Naive thymus-derived CD4-positive, alpha-beta T cell (primary cell): Measurements from ENCODE around the gene COX17. TPM values are rescaled to one million over a fixed set of nuclear protein-coding genes. Genes with fewer than 3 reads are reported as not detected.

Experiments
- ATAC-seq: fragments of 150-1000 bp; cut with Tn5 transposase; 2 replicates; pipeline ENCODE4 v1.10.0; 2021; ENCODE audit warnings: mild to moderate bottlenecking, moderate library complexity
- CTCF ChIA-PET: fragments of 350-600 bp; sonication (Branson Sonifier 250); formaldehyde crosslinking; loops from one replicate; lab custom pipeline; 2021; ENCODE audit warnings: antibody characterized with exemption; lab: Charles Lee
- POLR2A ChIA-PET: fragments of 350-600 bp; sonication (Branson Sonifier 250); formaldehyde crosslinking; loops from one replicate; lab custom pipeline; 2021; ENCODE audit warnings: antibody characterized with exemption, inconsistent platforms; lab: Charles Lee
- DNase-seq, 9 donors: peaks; one replicate each; pipeline versions ENCODE4 v3.0.0 to v3.0.0-alpha.2; 2020 to 2022; ENCODE audit warnings: mixed read lengths in 1 of 9
- H3K27ac ChIP-seq: one replicate; pipeline ENCODE4 v1.7.0; 2013; ENCODE audit warnings: mild to moderate bottlenecking, low read depth, low read length, moderate library complexity
- H3K27me3 ChIP-seq, 2 donors: one replicate each; pipeline ENCODE4 v1.7.0; 2013; ENCODE audit warnings: low read length in 2 of 2, mild to moderate bottlenecking in 2 of 2, moderate library complexity in 2 of 2; ENCODE audit not compliant: control insufficient read depth in 2 of 2, insufficient read depth in 2 of 2
- H3K36me3 ChIP-seq, 3 experiments: 1 replicate in 2 of 3; 2 replicates in 1 of 3; pipeline ENCODE4 v1.7.0; 2013; ENCODE audit warnings: low read length in 3 of 3, mild to moderate bottlenecking in 3 of 3, moderate library complexity in 1 of 3; ENCODE audit not compliant: insufficient read depth in 3 of 3, control insufficient read depth in 2 of 3
- H3K4me1 ChIP-seq, 2 donors: one replicate each; pipeline ENCODE4 v1.7.0; 2013; ENCODE audit warnings: low read length in 2 of 2, mild to moderate bottlenecking in 2 of 2, moderate library complexity in 1 of 2; ENCODE audit not compliant: control insufficient read depth in 2 of 2, insufficient read depth in 2 of 2
- H3K4me3 ChIP-seq: 2 replicates; pipeline ENCODE4 v1.7.0; 2013; ENCODE audit warnings: mild to moderate bottlenecking, low read length
- H3K9me3 ChIP-seq, 3 experiments: 1 replicate in 2 of 3; 2 replicates in 1 of 3; pipeline ENCODE4 v1.7.0; 2013; ENCODE audit warnings: low read length in 3 of 3; ENCODE audit not compliant: control insufficient read depth in 2 of 3
- H3K27ac Mint-ChIP-seq, 9 donors: one replicate each; pipeline ENCODE4 v1.8.0; 2020 to 2022; ENCODE audit warnings: mixed read lengths in 9 of 9, mild to moderate bottlenecking in 8 of 9, moderate library complexity in 5 of 9, inconsistent platforms in 2 of 9
- H3K27me3 Mint-ChIP-seq, 5 donors: one replicate each; pipeline ENCODE4 v1.8.0; 2021 to 2022; ENCODE audit warnings: mixed read lengths in 5 of 5, mild to moderate bottlenecking in 1 of 5
- H3K36me3 Mint-ChIP-seq, 5 donors: one replicate each; pipeline ENCODE4 v1.8.0; 2020 to 2022; ENCODE audit warnings: mixed read lengths in 5 of 5, mild to moderate bottlenecking in 3 of 5, inconsistent platforms in 1 of 5
- H3K4me1 Mint-ChIP-seq, 7 donors: one replicate each; pipeline ENCODE4 v1.8.0; 2020 to 2022; ENCODE audit warnings: mixed read lengths in 7 of 7, mild to moderate bottlenecking in 3 of 7, inconsistent platforms in 1 of 7
- H3K4me3 Mint-ChIP-seq, 10 donors: one replicate each; pipeline ENCODE4 v1.8.0; 2020 to 2022; ENCODE audit warnings: mild to moderate bottlenecking in 10 of 10, mixed read lengths in 10 of 10, moderate library complexity in 6 of 10, inconsistent platforms in 2 of 10
- H3K9me3 Mint-ChIP-seq, 11 donors: one replicate each; pipeline ENCODE4 v1.8.0; 2020 to 2022; ENCODE audit warnings: mixed read lengths in 11 of 11, mild to moderate bottlenecking in 4 of 11, inconsistent platforms in 1 of 11, moderate library complexity in 1 of 11
- intact Hi-C, 2 donors: fragments of 100-400 bp; cut with micrococcal nuclease; formaldehyde crosslinking; loops; one replicate each; pipeline ENCODE4 v1.15.1; 2023
- polyA plus RNA-seq, 2 donors: library from polyadenylated mRNA; unstranded; fragments of 300-500 nt; fragmentation: Illumina TruSeq; gene quantifications; one replicate each; pipeline ENCODE4 v1.2.3, GENCODE V29; 2021
- total RNA-seq, 6 experiments: library from RNA in 5 of 6; stranded (reverse) in 5 of 6; gene quantifications; 1 replicate in 5 of 6; 2 replicates in 1 of 6; pipeline ENCODE4 v1.2.3 and lab custom pipeline; 2021 to 2026

The COX17 gene
- total and polyA plus RNA-seq, 7 experiments from 2014 or later = 25.6 to 60.8 (median 35.3) TPM

GRCh38 chr3:119643528-119643927 is 33.7 kb downstream of the COX17 start:
- no peak overlapping the region for H3K4me3 Mint-ChIP-seq
- Histone ChIP-seq H3K27ac (no peak overlapping the region), H3K27me3 (no peaks in the 10 kb centered on the region), H3K36me3 (peaks cover 0 to 23% (median 0%) of the 10 kb centered on the region in 3 experiments), H3K4me1 (no peaks in the 10 kb centered on the region), H3K4me3 (no peak overlapping the region), H3K9me3 (no peaks in the 10 kb centered on the region)
- POLR2A ChIA-PET = no interaction called here
- DNase-seq = no peak
- peaks cover 0 to 26% (median 0%) of the 10 kb centered on the region in 7 donors for H3K4me1 Mint-ChIP-seq
- H3K36me3 Mint-ChIP-seq = peaks cover 14 to 67% (median 38%) of the 10 kb centered on the region in 5 donors
- H3K27ac Mint-ChIP-seq = no peak overlapping the region
- intact Hi-C loops = no loop called here
- no peaks in the 10 kb centered on the region for H3K27me3 Mint-ChIP-seq
- ATAC-seq = no peak
- CTCF ChIA-PET = no interaction called here
- H3K9me3 Mint-ChIP-seq = peaks cover 0 to 5% (median 0%) of the 10 kb centered on the region in 11 donors

- Mint-ChIP-seq H3K27ac (no peak overlapping the region), H3K27me3 (no peaks in the 10 kb centered on the region), H3K4me1 (peaks cover 0 to 33% (median 0%) of the 10 kb centered on the region in 7 donors), H3K4me3 (no peak overlapping the region), H3K36me3 (peaks cover 9 to 62% (median 37%) of the 10 kb centered on the region in 5 donors), H3K9me3 (peaks cover 0 to 5% (median 0%) of the 10 kb centered on the region in 11 donors)
- no peak overlapping the region for H3K4me3 ChIP-seq
- H3K36me3 ChIP-seq = peaks cover 0 to 17% (median 0%) of the 10 kb centered on the region in 3 experiments
- ATAC-seq (no peak), DNase-seq (no peak)
- no peak overlapping the region for H3K27ac ChIP-seq
- H3K9me3 ChIP-seq = no peaks in the 10 kb centered on the region
- intact Hi-C loops = no loop called here
- no peaks in the 10 kb centered on the region for H3K27me3 ChIP-seq
- no peaks in the 10 kb centered on the region for H3K4me1 ChIP-seq
- ChIA-PET CTCF (no interaction called here), POLR2A (interaction anchor here (1.0 kb wide), 1 partner anchor 452 kb away, joined by 6 read pairs; no protein-coding TSS in a partner anchor)
Observed at GRCh38 chr3:119642746-119643473, 34.3 kb downstream of the COX17 start.

- H3K27ac ChIP-seq = no peak overlapping the region
- H3K4me3 ChIP-seq = no peak overlapping the region
- Mint-ChIP-seq H3K27me3 (no peaks in the 10 kb centered on the region), H3K27ac (no peak overlapping the region), H3K4me1 (peaks cover 0 to 43% (median 0%) of the 10 kb centered on the region in 7 donors), H3K36me3 (peaks cover 6 to 55% (median 23%) of the 10 kb centered on the region in 5 donors), H3K9me3 (peaks cover 0 to 5% (median 0%) of the 10 kb centered on the region in 11 donors), H3K4me3 (no peak overlapping the region)
- intact Hi-C loops = no loop called here
- no peaks in the 10 kb centered on the region for H3K9me3 ChIP-seq
- H3K27me3 ChIP-seq = no peaks in the 10 kb centered on the region
- no peak for DNase-seq
- CTCF ChIA-PET = interaction anchor here (0.6 kb wide), 1 partner anchor 20 kb away, joined by 3 read pairs; no protein-coding TSS in a partner anchor
- ATAC-seq = no peak
- POLR2A ChIA-PET = no interaction called here
- peaks cover 0 to 6% (median 0%) of the 10 kb centered on the region in 3 experiments for H3K36me3 ChIP-seq
- no peaks in the 10 kb centered on the region for H3K4me1 ChIP-seq
Observed at GRCh38 chr3:119641416-119641815, 35.8 kb downstream of the COX17 start.

GRCh38 chr3:119639494-119640350 is 37.5 kb downstream of the COX17 start:
- Histone ChIP-seq H3K4me1 (no peaks in the 10 kb centered on the region), H3K27me3 (no peaks in the 10 kb centered on the region), H3K27ac (no peak overlapping the region), H3K9me3 (no peaks in the 10 kb centered on the region), H3K4me3 (no peak overlapping the region), H3K36me3 (peaks cover 0 to 6% (median 0%) of the 10 kb centered on the region in 3 experiments)
- peak overlapping the region in 1 of 9 donors; percentile 88 for H3K27ac Mint-ChIP-seq
- peaks cover 0 to 5% (median 0%) of the 10 kb centered on the region in 11 donors for H3K9me3 Mint-ChIP-seq
- ChIA-PET POLR2A (no interaction called here), CTCF (no interaction called here)
- DNase-seq (no peak), ATAC-seq (no peak)
- H3K27me3 Mint-ChIP-seq = no peaks in the 10 kb centered on the region
- peaks cover 0 to 48% (median 0%) of the 10 kb centered on the region in 7 donors for H3K4me1 Mint-ChIP-seq
- H3K4me3 Mint-ChIP-seq = no peak overlapping the region
- peaks cover 0 to 55% (median 16%) of the 10 kb centered on the region in 5 donors for H3K36me3 Mint-ChIP-seq
- intact Hi-C loops = loop anchor here in 1 of 2 donors (1.0 to 2.0 kb wide), 7 partner anchors 38 to 455 kb away; partner anchors contain the start of genes CFAP91, COX17, GSK3B and TIMMDC1

- Mint-ChIP-seq H3K4me1 (peaks cover 0 to 43% (median 0%) of the 10 kb centered on the region in 7 donors), H3K9me3 (peaks cover 0 to 5% (median 0%) of the 10 kb centered on the region in 11 donors), H3K27ac (peak overlapping the region in 1 of 9 donors; percentile 88), H3K4me3 (peak overlapping the region in 1 of 10 donors; percentile 59), H3K27me3 (no peaks in the 10 kb centered on the region), H3K36me3 (peaks cover 0 to 41% (median 16%) of the 10 kb centered on the region in 5 donors)
- intact Hi-C loops = loop anchor here in 1 of 2 donors (1.0 to 2.0 kb wide), 3 partner anchors 8 to 315 kb away; partner anchors contain the start of gene CFAP91
- H3K27ac ChIP-seq = no peak overlapping the region
- no peaks in the 10 kb centered on the region for H3K4me1 ChIP-seq
- H3K36me3 ChIP-seq = peaks cover 0 to 6% (median 0%) of the 10 kb centered on the region in 3 experiments
- ChIA-PET POLR2A (no interaction called here), CTCF (no interaction called here)
- no peak overlapping the region for H3K4me3 ChIP-seq
- DNase-seq (no peak), ATAC-seq (peak; percentile 63)
- no peaks in the 10 kb centered on the region for H3K27me3 ChIP-seq
- no peaks in the 10 kb centered on the region for H3K9me3 ChIP-seq
Observed at GRCh38 chr3:119637679-119638477, 39.3 kb downstream of the COX17 start.
